A549 treated with GW870086 at 1 μM for 4 hours (cell line): ENCODE data around the gene TXNDC15. TPM values are rescaled to one million over a fixed set of nuclear protein-coding genes. Genes with fewer than 3 reads are reported as not detected.

ENCODE experiments used
- total RNA-seq: library from RNA; stranded (reverse); fragments of 200-300 nt; extraction: Qiagen RNA extraction; gene quantifications from 5 replicates; pipeline ENCODE4 v1.2.3, GENCODE V29; 2022; ENCODE audit warnings: low read depth

The TXNDC15 gene
- 50.8 to 67.2 TPM (median 54.3 TPM) in 5 replicates for total RNA-seq

DNA sequence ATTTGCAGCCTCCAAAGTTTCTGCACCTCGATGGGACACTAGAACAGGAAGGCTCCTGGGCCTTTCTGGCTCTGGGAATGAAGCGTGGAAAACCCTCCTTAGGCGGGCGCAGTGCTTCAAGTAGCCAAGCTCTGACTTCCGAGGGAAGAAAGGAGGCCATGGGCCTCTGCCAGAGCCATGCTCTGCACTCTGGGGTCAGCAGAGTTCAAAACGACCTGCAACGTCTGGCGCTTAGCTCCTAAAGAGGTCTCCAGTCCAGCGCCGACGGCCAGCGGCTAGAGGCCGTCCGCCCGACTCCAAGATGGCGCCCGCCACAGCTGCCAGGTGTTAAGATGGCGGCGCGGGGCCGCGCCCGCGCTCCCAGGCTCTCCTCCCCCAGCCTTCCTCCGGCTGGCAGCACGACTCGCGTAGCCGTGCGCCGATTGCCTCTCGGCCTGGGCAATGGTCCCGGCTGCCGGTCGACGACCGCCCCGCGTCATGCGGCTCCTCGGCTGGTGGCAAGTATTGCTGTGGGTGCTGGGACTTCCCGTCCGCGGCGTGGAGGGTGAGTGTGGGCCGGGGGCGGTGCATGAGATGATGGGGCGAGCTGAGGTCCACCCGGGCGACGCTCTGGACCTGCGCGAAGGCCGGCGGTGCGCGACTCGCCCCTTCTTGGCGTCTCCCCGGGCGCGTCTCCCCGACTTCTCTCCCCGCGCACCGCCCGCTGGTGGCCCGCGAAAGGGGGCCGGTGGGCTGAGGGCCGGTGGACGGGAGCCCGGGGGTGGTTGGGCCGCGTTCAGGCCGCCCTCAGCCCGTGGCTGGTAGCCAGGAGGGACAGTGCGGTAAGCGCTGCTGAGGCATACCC is at the start of gene TXNDC15:
TXNDC15 (plus strand) TSS at position 385 of the 844 bp plus-strand sequence; CDS start at position 442, 57 bp downstream.

DNA sequence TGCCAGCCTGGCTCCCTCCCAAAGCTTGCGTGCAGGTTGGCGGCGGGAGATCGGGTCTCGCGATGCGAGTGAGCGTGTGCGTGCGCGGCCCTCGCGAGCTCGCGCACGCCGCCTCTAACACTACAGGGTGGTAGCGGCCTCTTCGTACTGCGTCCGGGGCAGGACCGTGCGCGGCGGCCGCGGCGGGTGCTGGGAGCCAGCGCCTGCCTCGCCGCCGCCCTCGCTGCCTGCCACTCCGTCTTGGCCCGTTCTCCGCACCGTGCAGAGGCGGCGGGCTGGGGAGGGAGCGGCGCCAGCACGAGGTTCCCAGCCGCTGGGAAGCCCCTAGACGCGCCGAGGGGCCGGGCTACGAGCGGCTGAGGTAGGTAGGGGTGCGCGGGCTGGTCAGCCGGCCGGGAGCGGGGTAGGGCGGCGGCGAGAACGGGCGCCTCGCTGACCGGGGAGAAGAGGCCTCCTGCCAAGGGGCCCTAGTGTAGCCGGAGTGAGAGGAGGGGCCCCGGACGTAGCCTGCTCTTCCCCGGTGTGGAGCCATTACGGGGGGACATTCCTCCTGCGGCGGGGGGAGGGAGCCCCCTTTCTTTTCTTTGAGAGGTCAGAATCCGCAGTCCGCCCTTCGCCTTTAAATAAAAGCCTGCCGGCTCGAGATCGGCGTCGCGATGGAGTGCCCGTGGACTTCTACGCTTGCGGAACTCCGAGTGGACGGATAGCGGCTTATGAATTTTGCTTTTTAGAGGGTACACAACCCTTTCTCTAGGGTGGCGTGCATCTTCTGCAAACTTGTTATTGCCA is 28.1 kb upstream of the TXNDC15 start, which contains the start of gene C5orf24:
C5orf24 (plus strand) TSS at position 117 of the 789 bp plus-strand sequence. CDS start 8,933 bp downstream, outside the sequence.

DNA sequence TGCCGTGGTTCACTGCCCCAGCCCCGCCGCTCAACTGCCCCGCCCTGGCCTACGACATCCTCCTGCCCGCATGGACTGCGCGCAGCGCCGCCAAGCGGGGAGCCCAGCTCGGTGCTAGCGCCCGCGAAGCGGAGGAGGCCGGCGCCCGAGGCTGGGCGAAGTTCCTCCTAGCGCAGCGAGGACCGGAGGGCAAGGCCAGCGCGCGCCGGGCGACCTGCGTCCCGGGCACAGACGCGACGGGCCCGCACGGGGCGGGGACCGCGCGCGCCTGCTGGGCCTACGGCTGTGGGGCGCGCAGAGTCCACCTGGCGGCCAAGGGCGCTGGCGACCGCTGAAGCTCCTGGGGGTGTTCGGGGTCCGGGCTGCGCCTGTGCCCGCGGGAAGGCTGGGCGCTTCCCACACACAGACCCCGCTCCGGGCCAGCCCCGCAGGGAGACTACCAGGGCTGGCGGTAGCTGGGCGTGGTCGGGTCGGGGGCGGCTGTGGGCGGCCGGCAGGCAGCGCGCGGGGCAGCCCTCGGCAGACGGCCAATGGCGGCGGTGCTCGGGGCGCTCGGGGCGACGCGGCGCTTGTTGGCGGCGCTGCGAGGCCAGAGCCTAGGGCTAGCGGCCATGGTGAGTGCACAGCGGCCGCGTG is 30.6 kb downstream of the TXNDC15 start, which contains the start of gene PCBD2:
PCBD2 (plus strand) TSS at position 522 of the 636 bp plus-strand sequence; CDS start at position 531, 9 bp downstream.

Other genes starting within 250 kb of the TXNDC15 start
- gene SAR1B, start 241.5 kb upstream of the TXNDC15 start, total RNA-seq = 45.6 to 72.0 TPM (median 50.1 TPM) in 5 replicates
- gene SEC24A, start 225.6 kb upstream of the TXNDC15 start, total RNA-seq = 11.4 to 17.2 TPM (median 14.5 TPM) in 5 replicates
- gene CAMLG, start 135.8 kb upstream of the TXNDC15 start, total RNA-seq = 23.6 to 30.2 TPM (median 26.1 TPM) in 5 replicates
- 51.4 to 69.8 TPM (median 63.6 TPM) in 5 replicates for gene DDX46, start 115.6 kb upstream of the TXNDC15 start, total RNA-seq
- 15.7 to 24.9 TPM (median 22.8 TPM) in 5 replicates for gene C5orf24, start 28.4 kb upstream of the TXNDC15 start, total RNA-seq
- 10.7 to 12.3 TPM (median 11.1 TPM) in 5 replicates for gene PCBD2, start 30.8 kb downstream of the TXNDC15 start, total RNA-seq
- 0.19 to 0.50 TPM (median 0.37 TPM) in 5 replicates for gene CATSPER3, start 93.5 kb downstream of the TXNDC15 start, total RNA-seq
- 19.2 to 31.0 TPM (median 28.5 TPM) in 5 replicates for gene PITX1, start 159.9 kb downstream of the TXNDC15 start, total RNA-seq